ENCODE results near the gene MEGF6.

MEGF6 gene

GRCh38 chr1:3496916-3497315, 114.4 kb downstream of the MEGF6 start:
- H3K4me3 ChIP-seq (replicated peaks; ENCODE audit: insufficient read depth, low read length), result no peak overlapping the region
- H3K27ac ChIP-seq (replicated peaks), result no peak overlapping the region
- DNase-seq (ENCODE audit: low read depth in 1 of 2, low spot score in 1 of 2), result no peak
- no peaks in the 10 kb centered on the region for H3K27me3 ChIP-seq (ENCODE audit: insufficient read depth, poor library complexity, severe bottlenecking)
- TF ChIP-seq SPI1 (IDR thresholded peaks at IDR 0.05; ENCODE audit: borderline replicate concordance, low read depth) (no peak), POLR2AphosphoS5 (IDR thresholded peaks at IDR 0.05; ENCODE audit: low read depth) (no peak)
- TF ChIP-seq, protein P1, sequence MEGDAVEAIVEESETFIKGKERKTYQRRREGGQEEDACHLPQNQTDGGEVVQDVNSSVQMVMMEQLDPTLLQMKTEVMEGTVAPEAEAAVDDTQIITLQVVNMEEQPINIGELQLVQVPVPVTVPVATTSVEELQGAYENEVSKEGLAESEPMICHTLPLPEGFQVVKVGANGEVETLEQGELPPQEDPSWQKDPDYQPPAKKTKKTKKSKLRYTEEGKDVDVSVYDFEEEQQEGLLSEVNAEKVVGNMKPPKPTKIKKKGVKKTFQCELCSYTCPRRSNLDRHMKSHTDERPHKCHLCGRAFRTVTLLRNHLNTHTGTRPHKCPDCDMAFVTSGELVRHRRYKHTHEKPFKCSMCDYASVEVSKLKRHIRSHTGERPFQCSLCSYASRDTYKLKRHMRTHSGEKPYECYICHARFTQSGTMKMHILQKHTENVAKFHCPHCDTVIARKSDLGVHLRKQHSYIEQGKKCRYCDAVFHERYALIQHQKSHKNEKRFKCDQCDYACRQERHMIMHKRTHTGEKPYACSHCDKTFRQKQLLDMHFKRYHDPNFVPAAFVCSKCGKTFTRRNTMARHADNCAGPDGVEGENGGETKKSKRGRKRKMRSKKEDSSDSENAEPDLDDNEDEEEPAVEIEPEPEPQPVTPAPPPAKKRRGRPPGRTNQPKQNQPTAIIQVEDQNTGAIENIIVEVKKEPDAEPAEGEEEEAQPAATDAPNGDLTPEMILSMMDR (IDR thresholded peaks at IDR 0.05; ENCODE audit: insufficient read depth, low read length), result no peak

GRCh38 chr1:3495776-3496745, 115.2 kb downstream of the MEGF6 start:
- H3K4me3 ChIP-seq (replicated peaks; ENCODE audit: insufficient read depth, low read length), result no peak overlapping the region
- DNase-seq (ENCODE audit: low read depth in 1 of 2, low spot score in 1 of 2), result no peak
- no peak for TF ChIP-seq GABPA (IDR thresholded peaks at IDR 0.05; ENCODE audit: low read depth)
- TF ChIP-seq POLR2AphosphoS5 (IDR thresholded peaks at IDR 0.05; ENCODE audit: low read depth), result no peak
- TF ChIP-seq REST (IDR thresholded peaks at IDR 0.05; ENCODE audit: insufficient replicate concordance, low read depth), result no peak
- no peak for TF ChIP-seq SPI1 (IDR thresholded peaks at IDR 0.05; ENCODE audit: borderline replicate concordance, low read depth)
- TF ChIP-seq, protein P1 (IDR thresholded peaks at IDR 0.05; ENCODE audit: insufficient read depth, low read length), result no peak
- H3K27me3 ChIP-seq (ENCODE audit: insufficient read depth, poor library complexity, severe bottlenecking), result no peaks in the 10 kb centered on the region
- no peak overlapping the region for H3K27ac ChIP-seq (replicated peaks)

GRCh38 chr1:3494321-3495308, 116.7 kb downstream of the MEGF6 start:
- no peak overlapping the region for H3K4me3 ChIP-seq (replicated peaks; ENCODE audit: insufficient read depth, low read length)
- TF ChIP-seq SPI1 (IDR thresholded peaks at IDR 0.05; ENCODE audit: borderline replicate concordance, low read depth), result no peak
- no peak for TF ChIP-seq GABPA (IDR thresholded peaks at IDR 0.05; ENCODE audit: low read depth)
- TF ChIP-seq REST (IDR thresholded peaks at IDR 0.05; ENCODE audit: insufficient replicate concordance, low read depth), result no peak
- TF ChIP-seq, protein P1 (IDR thresholded peaks at IDR 0.05; ENCODE audit: insufficient read depth, low read length), result no peak
- no peak for TF ChIP-seq POLR2AphosphoS5 (IDR thresholded peaks at IDR 0.05; ENCODE audit: low read depth)
- DNase-seq (ENCODE audit: low read depth in 1 of 2, low spot score in 1 of 2), result no peak
- H3K27me3 ChIP-seq (ENCODE audit: insufficient read depth, poor library complexity, severe bottlenecking), result no peaks in the 10 kb centered on the region
- H3K27ac ChIP-seq (replicated peaks), result no peak overlapping the region
